HEK293T (cell line): ENCODE measurements around the gene DNAJC6.

ENCODE experiments used
- CTCF ChIA-PET: fragments of 350-600 bp; formaldehyde crosslinking; extraction: SDS; loops from one replicate; lab custom pipeline; 2021; ENCODE audit warnings: antibody characterized with exemption, inconsistent platforms; lab: Yijun Ruan, JAX
- POLR2A ChIA-PET: fragments of 350-600 bp; formaldehyde crosslinking; extraction: SDS; loops from one replicate; lab custom pipeline; 2020; ENCODE audit warnings: antibody characterized with exemption, inconsistent platforms; lab: Yijun Ruan, JAX
- DNase-seq: peaks from one replicate; pipeline ENCODE4 v3.0.0; 2012; ENCODE audit warnings: mixed read lengths; ENCODE audit errors: extremely low spot score
- ARNT ChIP-seq: fragments of 450-650 bp; IDR thresholded peaks from 2 replicates; pipeline ENCODE4 v1.6.1; 2017; ENCODE audit warnings: mild to moderate bottlenecking
- BHLHE40 ChIP-seq: fragments of 450-650 bp; IDR thresholded peaks from 2 replicates; pipeline ENCODE4 v1.6.1; 2016; ENCODE audit warnings: mild to moderate bottlenecking, moderate library complexity, borderline replicate concordance
- CTBP1 ChIP-seq: fragments of 450-650 bp; IDR thresholded peaks from 2 replicates; pipeline ENCODE4 v1.6.1; 2016; ENCODE audit warnings: borderline replicate concordance
- ELF4 ChIP-seq: fragments of 450-650 bp; IDR thresholded peaks from 2 replicates; pipeline ENCODE4 v1.6.1; 2017; ENCODE audit warnings: antibody characterized with exemption
- FOXA1 ChIP-seq: fragments of 450-650 bp; IDR thresholded peaks from 2 replicates; pipeline ENCODE4 v1.6.1; 2016; ENCODE audit warnings: mild to moderate bottlenecking
- FOXK2 ChIP-seq: fragments of 450-650 bp; IDR thresholded peaks from 2 replicates; pipeline ENCODE4 v1.6.1; 2016; ENCODE audit warnings: mild to moderate bottlenecking
- FOXM1 ChIP-seq: fragments of 450-650 bp; IDR thresholded peaks from 2 replicates; pipeline ENCODE4 v1.6.1; 2017; ENCODE audit warnings: mild to moderate bottlenecking, borderline replicate concordance
- HDGF ChIP-seq: fragments of 450-650 bp; IDR thresholded peaks from 2 replicates; pipeline ENCODE4 v1.6.1; 2017; ENCODE audit warnings: antibody characterized with exemption, borderline replicate concordance
- L3MBTL2 ChIP-seq: fragments of 450-650 bp; conservative IDR thresholded peaks from 2 replicates; pipeline ENCODE4 v1.6.1; 2016; ENCODE audit warnings: mild to moderate bottlenecking
- LEF1 ChIP-seq: fragments of 450-650 bp; IDR thresholded peaks from 2 replicates; pipeline ENCODE4 v1.6.1; 2017; ENCODE audit warnings: mild to moderate bottlenecking, borderline replicate concordance
- NFRKB ChIP-seq: fragments of 450-650 bp; IDR thresholded peaks from 2 replicates; pipeline ENCODE4 v1.6.1; 2016; ENCODE audit warnings: mild to moderate bottlenecking, moderate library complexity
- SP1 ChIP-seq: fragments of 450-650 bp; IDR thresholded peaks from 2 replicates; pipeline ENCODE4 v1.6.1; 2017
- SUZ12 ChIP-seq: fragments of 450-650 bp; IDR thresholded peaks from 2 replicates; pipeline ENCODE4 v1.6.1; 2016; ENCODE audit warnings: mild to moderate bottlenecking
- TARDBP ChIP-seq: fragments of 450-650 bp; IDR thresholded peaks from 2 replicates; pipeline ENCODE4 v1.6.1; 2016
- ZNF384 ChIP-seq: fragments of 450-650 bp; IDR thresholded peaks from 2 replicates; pipeline ENCODE4 v1.6.1; 2016
- TF ChIP-seq, protein P1 (sequence below): fragments of 450-650 bp; IDR thresholded peaks from 2 replicates; pipeline ENCODE4 v1.6.1; 2016

The DNAJC6 gene

DNA sequence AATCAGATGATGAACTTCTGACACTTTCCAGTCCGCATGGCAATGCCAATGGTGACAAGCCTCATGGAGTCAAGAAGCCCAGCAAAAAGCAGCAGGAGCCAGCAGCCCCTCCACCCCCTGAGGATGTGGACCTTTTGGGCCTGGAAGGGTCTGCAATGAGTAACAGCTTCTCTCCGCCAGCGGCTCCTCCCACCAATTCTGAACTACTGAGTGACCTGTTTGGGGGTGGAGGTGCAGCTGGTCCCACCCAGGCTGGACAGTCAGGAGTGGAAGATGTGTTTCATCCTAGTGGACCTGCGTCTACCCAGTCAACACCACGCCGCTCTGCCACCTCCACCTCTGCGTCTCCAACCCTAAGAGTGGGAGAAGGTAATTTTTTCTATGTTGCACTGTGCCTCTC is 83.2 kb downstream of the DNAJC6 start:
- DNase-seq = no peak
- ChIA-PET POLR2A (interaction anchor here (1.0 kb wide), 1 partner anchor 28 kb away, joined by 3 read pairs; no protein-coding TSS in a partner anchor), CTCF (no interaction called here)
- no peak for TF ChIP-seq ELF4
- TF ChIP-seq HDGF = no peak
- TF ChIP-seq FOXK2 = no peak
- TF ChIP-seq LEF1 = no peak
- no peak for TF ChIP-seq SP1
- TF ChIP-seq ZNF384 = no peak
- no peak for TF ChIP-seq NFRKB
- TF ChIP-seq, protein P1, sequence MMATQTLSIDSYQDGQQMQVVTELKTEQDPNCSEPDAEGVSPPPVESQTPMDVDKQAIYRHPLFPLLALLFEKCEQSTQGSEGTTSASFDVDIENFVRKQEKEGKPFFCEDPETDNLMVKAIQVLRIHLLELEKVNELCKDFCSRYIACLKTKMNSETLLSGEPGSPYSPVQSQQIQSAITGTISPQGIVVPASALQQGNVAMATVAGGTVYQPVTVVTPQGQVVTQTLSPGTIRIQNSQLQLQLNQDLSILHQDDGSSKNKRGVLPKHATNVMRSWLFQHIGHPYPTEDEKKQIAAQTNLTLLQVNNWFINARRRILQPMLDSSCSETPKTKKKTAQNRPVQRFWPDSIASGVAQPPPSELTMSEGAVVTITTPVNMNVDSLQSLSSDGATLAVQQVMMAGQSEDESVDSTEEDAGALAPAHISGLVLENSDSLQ = no peak
- no peak for TF ChIP-seq CTBP1
- no peak for TF ChIP-seq ARNT
- TF ChIP-seq L3MBTL2 = no peak
- no peak for TF ChIP-seq FOXA1
- TF ChIP-seq TARDBP = no peak
- TF ChIP-seq SUZ12 = no peak
- TF ChIP-seq BHLHE40 = no peak
- no peak for TF ChIP-seq FOXM1

DNA sequence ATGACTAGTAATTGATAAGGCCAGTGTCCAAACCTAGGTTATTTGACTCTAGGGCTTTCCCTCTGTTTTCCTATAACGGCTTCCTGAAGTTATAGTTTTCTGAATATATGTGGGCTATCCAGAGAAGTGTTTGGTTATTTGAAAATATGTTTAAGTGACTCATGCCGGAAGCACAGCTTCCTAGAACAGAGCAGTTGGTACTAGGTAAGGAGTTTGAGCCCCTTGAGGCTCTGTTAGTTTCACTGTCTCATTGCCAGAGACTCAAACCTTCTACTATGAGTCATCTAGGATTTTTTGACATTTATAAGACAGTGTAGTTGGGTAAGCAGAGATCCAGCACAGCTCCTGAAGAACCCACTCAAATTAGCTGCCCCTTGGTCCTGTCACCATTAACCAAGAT is 84.0 kb downstream of the DNAJC6 start:
- ChIA-PET POLR2A (interaction anchor here (1.0 kb wide), 1 partner anchor 27 kb away, joined by 3 read pairs; no protein-coding TSS in a partner anchor), CTCF (no interaction called here)
- TF ChIP-seq LEF1 (no peak), SP1 (no peak), TARDBP (no peak), ELF4 (no peak)
- DNase-seq = no peak

DNA sequence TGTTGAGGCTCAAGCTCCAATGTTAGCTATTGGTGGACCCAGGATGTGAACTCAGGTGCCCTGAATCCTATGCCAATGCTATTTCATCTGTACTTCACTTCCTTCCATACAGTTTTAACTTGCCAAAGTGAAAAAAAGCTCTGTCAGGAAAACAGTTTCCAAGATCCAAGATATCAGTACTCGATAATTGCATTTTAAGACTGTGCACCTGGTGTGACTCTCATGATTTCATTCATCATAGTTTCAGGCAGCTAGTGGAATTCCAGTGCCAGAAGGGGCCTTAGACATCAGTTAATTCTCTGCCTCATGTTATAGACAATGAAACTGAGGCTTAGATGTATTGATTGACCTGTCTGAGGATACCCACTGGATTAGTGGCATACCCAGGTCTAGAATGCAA is 84.6 kb downstream of the DNAJC6 start:
- TF ChIP-seq SUZ12 (no peak), CTBP1 (no peak), BHLHE40 (no peak), HDGF (no peak), FOXK2 (no peak), SP1 (no peak), FOXA1 (no peak), LEF1 (no peak), ARNT (no peak), NFRKB (no peak), L3MBTL2 (no peak), ZNF384 (no peak), TARDBP (no peak), FOXM1 (no peak), ELF4 (no peak)
- TF ChIP-seq, protein P1 = no peak
- ChIA-PET POLR2A (no interaction called here), CTCF (interaction anchor here (0.6 kb wide), 1 partner anchor 24 kb away, joined by 3 read pairs; no protein-coding TSS in a partner anchor)
- no peak for DNase-seq

DNA sequence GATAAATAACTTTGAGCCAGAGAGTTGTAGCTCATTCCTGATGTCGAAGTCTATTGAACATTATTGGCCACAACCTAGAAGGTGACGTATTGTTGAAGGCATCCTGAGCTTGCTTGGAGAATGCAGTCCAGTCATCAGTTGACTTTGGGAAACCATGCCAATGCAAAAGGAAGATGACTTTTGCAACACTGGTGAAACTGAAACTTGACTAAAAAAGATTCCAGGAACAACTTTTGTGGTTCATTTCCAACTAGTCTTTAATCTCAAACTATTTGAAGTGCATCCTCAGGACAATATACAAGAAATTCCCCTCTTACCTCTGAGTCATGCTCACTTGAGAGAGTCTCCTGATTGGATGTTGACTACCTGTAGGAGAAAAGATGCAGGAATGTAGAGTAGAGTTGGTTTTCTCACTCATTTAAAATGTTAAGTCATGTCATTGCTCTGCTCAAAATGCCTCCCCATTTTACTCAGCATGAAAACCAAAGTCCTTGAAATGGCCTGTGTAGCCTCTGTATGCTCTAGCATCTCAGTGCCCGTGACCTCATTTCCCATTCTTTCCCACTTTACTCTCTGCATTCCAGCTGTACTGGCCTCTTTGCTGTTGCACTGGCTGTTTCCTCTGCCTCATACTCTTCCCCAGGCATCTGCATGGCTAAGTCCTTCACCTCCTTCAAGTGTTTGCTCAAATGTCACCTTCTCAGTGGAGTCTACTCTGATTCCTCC is 86.7 kb downstream of the DNAJC6 start:
- DNase-seq = no peak
- CTCF ChIA-PET = no interaction called here
- TF ChIP-seq HDGF (no peak), CTBP1 (no peak), ARNT (no peak), ELF4 (no peak)
- POLR2A ChIA-PET = no interaction called here

DNA sequence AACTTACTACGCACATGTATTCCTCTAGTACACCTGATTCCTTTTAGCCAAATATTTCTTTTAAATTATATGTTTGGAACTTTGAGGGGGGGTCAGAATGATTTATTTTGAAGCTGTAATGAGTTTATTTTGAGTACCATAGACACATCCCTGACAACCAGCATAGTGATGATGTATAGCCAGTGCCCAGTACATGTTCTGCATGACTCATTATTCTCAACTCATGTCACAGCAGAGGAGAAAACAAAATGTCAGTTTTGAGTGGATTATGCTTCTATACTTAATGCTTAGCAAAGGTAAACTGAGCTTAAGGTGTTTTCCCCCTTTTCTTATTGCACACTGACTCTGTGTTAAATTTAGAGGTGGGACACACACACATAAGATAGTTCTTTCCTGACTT is 88.7 kb downstream of the DNAJC6 start:
- POLR2A ChIA-PET = no interaction called here
- no peak for TF ChIP-seq TARDBP
- no peak for TF ChIP-seq SUZ12
- TF ChIP-seq FOXM1 = no peak
- TF ChIP-seq NFRKB = no peak
- no peak for TF ChIP-seq ARNT
- TF ChIP-seq, protein P1 = no peak
- TF ChIP-seq ELF4 = no peak
- TF ChIP-seq FOXK2 = no peak
- no peak for TF ChIP-seq SP1
- no peak for TF ChIP-seq LEF1
- TF ChIP-seq BHLHE40 = no peak
- TF ChIP-seq FOXA1 = no peak
- TF ChIP-seq L3MBTL2 = no peak
- no peak for TF ChIP-seq CTBP1
- no peak for TF ChIP-seq ZNF384
- no peak for TF ChIP-seq HDGF
- DNase-seq = no peak
- CTCF ChIA-PET = no interaction called here

DNA sequence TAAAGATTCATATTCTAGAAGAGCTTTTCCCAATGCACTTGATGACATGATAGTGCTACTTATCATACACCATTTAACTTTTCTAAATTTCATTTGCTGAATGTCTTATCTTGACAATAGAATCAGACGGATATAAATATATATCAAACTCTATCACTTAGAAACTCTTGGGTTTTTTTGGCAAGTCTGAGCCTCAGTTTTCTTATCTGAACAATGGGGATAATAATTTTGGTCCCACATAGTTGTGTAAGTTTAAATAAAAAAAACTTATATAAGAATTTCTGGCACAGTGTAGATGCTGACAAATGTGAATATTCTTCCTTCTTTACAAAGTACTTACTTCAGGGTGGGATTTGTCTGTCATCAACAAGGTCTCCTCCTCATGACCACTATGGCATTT is 89.7 kb downstream of the DNAJC6 start:
- POLR2A ChIA-PET = no interaction called here

More for the DNA sequence above, 89.7 kb downstream of the DNAJC6 start:
- TF ChIP-seq, protein P1 = no peak
- TF ChIP-seq L3MBTL2 = no peak
- no peak for TF ChIP-seq SP1
- no peak for TF ChIP-seq LEF1
- TF ChIP-seq NFRKB = no peak
- TF ChIP-seq ELF4 = no peak
- TF ChIP-seq SUZ12 = no peak
- CTCF ChIA-PET = no interaction called here
- DNase-seq = no peak
